DOHH2 (cell line): ENCODE measurements around the gene AUTS2.

Experiments
- H3F3A ChIP-seq: fragments of 200-600 bp; sonication (generic), shearing (Covaris generic); 2 replicates; pipeline ENCODE4 v1.6.0; 2016; ENCODE audit warnings: antibody characterized with exemption, mild to moderate bottlenecking; ENCODE audit not compliant: control insufficient read depth, insufficient read depth
- H3K27ac ChIP-seq: fragments of 200-600 bp; sonication (generic); 2 replicates; pipeline ENCODE4 v1.5.1; 2014; ENCODE audit warnings: low read depth, mild to moderate bottlenecking, low read length, moderate library complexity
- H3K27me3 ChIP-seq: fragments of 200-600 bp; sonication (generic); 2 replicates; pipeline ENCODE4 v1.6.1; 2014; ENCODE audit warnings: mild to moderate bottlenecking, low read length, mixed read lengths; ENCODE audit not compliant: control insufficient read depth
- H3K36me3 ChIP-seq: fragments of 200-600 bp; sonication (generic); 2 replicates; pipeline ENCODE4 v1.6.1; 2014; ENCODE audit warnings: mild to moderate bottlenecking, low read length, moderate library complexity, mixed read lengths; ENCODE audit not compliant: control insufficient read depth
- H3K4me1 ChIP-seq: fragments of 200-600 bp; sonication (generic); 2 replicates; pipeline ENCODE4 v1.6.1; 2014; ENCODE audit warnings: mild to moderate bottlenecking, low read length, mixed read lengths; ENCODE audit not compliant: control insufficient read depth
- H3K4me2 ChIP-seq: fragments of 200-600 bp; sonication (generic); 2 replicates; pipeline ENCODE4 v1.6.0; 2014; ENCODE audit warnings: mild to moderate bottlenecking, low read length, moderate library complexity
- H3K4me3 ChIP-seq: fragments of 200-600 bp; sonication (generic); 2 replicates; pipeline ENCODE4 v1.5.1; 2014; ENCODE audit warnings: mild to moderate bottlenecking, low read length, mixed read lengths
- H3K79me2 ChIP-seq: fragments of 200-600 bp; sonication (generic); 2 replicates; pipeline ENCODE4 v1.6.1; 2014; ENCODE audit warnings: mild to moderate bottlenecking, low read length, mixed read lengths; ENCODE audit not compliant: control insufficient read depth
- H3K9me2 ChIP-seq: fragments of 200-600 bp; sonication (generic); replicated peaks from 2 replicates; pipeline ENCODE4 v1.6.1; 2014; ENCODE audit warnings: mild to moderate bottlenecking, low read length, mixed read lengths; ENCODE audit not compliant: control insufficient read depth
- H3K9me3 ChIP-seq: fragments of 200-600 bp; sonication (generic); 2 replicates; pipeline ENCODE4 v1.6.1; 2014; ENCODE audit warnings: antibody characterized with exemption, low read length, mixed read lengths; ENCODE audit not compliant: control insufficient read depth, insufficient read depth
- H4K20me1 ChIP-seq: fragments of 200-600 bp; sonication (generic); 2 replicates; pipeline ENCODE4 v1.6.0; 2014; ENCODE audit warnings: low read depth, mild to moderate bottlenecking, antibody characterized with exemption, low read length, moderate library complexity; ENCODE audit not compliant: control insufficient read depth, insufficient read depth
- CTCF ChIP-seq: fragments of 200-600 bp; sonication (generic); IDR thresholded peaks from one replicate; pipeline ENCODE4 v1.5.1; 2014; ENCODE audit warnings: antibody characterized with exemption, mild to moderate bottlenecking, low read depth, low read length; ENCODE audit not compliant: poor library complexity, severe bottlenecking
- EZH2phosphoT487 ChIP-seq: fragments of 200-600 bp; sonication (generic); IDR thresholded peaks from 2 replicates; pipeline ENCODE4 v1.6.1; 2017; ENCODE audit warnings: borderline replicate concordance, mild to moderate bottlenecking, antibody characterized with exemption, low read length, moderate library complexity, mixed read lengths

AUTS2 gene

GRCh38 chr7:70379210-70379609 lies 780.9 kb downstream of the AUTS2 start:
- H3K9me2 ChIP-seq, result no peaks in the 10 kb centered on the region
- TF ChIP-seq EZH2phosphoT487 (no peak), CTCF (no peak)

GRCh38 chr7:70380421-70381015 lies 782.2 kb downstream of the AUTS2 start:
- H4K20me1 ChIP-seq, result no peaks in the 10 kb centered on the region
- H3K4me3 ChIP-seq, result no peak overlapping the region
- H3K9me2 ChIP-seq, result no peaks in the 10 kb centered on the region
- TF ChIP-seq CTCF (no peak), EZH2phosphoT487 (no peak)
- H3K27me3 ChIP-seq, result no peaks in the 10 kb centered on the region
- H3K4me1 ChIP-seq, result peaks cover 6% of the 10 kb centered on the region
- H3K36me3 ChIP-seq, result no peaks in the 10 kb centered on the region
- no peak overlapping the region for H3K27ac ChIP-seq
- no peak overlapping the region for H3K4me2 ChIP-seq
- H3K9me3 ChIP-seq, result no peaks in the 10 kb centered on the region
- H3K79me2 ChIP-seq, result no peaks in the 10 kb centered on the region
- no peaks in the 10 kb centered on the region for H3F3A ChIP-seq

More at GRCh38 chr7:70379210-70379609, 780.9 kb downstream of the AUTS2 start:
- no peak overlapping the region for H3K4me3 ChIP-seq
- H3K9me3 ChIP-seq, result no peaks in the 10 kb centered on the region
- no peaks in the 10 kb centered on the region for H3F3A ChIP-seq
- no peaks in the 10 kb centered on the region for H3K27me3 ChIP-seq
- no peaks in the 10 kb centered on the region for H3K79me2 ChIP-seq
- H3K4me1 ChIP-seq, result peaks cover 6% of the 10 kb centered on the region
- no peaks in the 10 kb centered on the region for H3K36me3 ChIP-seq
- H3K4me2 ChIP-seq, result no peak overlapping the region
- H3K27ac ChIP-seq, result no peak overlapping the region
- H4K20me1 ChIP-seq, result no peaks in the 10 kb centered on the region

GRCh38 chr7:70383066-70383782 lies 784.9 kb downstream of the AUTS2 start:
- no peaks in the 10 kb centered on the region for H3K9me2 ChIP-seq
- no peaks in the 10 kb centered on the region for H3K4me1 ChIP-seq
- no peaks in the 10 kb centered on the region for H3K36me3 ChIP-seq
- no peaks in the 10 kb centered on the region for H3K9me3 ChIP-seq
- H4K20me1 ChIP-seq, result no peaks in the 10 kb centered on the region
- H3K27me3 ChIP-seq, result no peaks in the 10 kb centered on the region
- no peak overlapping the region for H3K4me2 ChIP-seq
- no peak for TF ChIP-seq CTCF
- TF ChIP-seq EZH2phosphoT487, result no peak
- H3K79me2 ChIP-seq, result no peaks in the 10 kb centered on the region
- no peak overlapping the region for H3K4me3 ChIP-seq
- no peak overlapping the region for H3K27ac ChIP-seq
- H3F3A ChIP-seq, result no peaks in the 10 kb centered on the region
